Activated T-cell treated with anti-CD3 and anti-CD28 coated beads, Interleukin-2, amount 50 U/mL, for 4 hours (primary cell): Measurements from ENCODE around the gene SNX22. TPM values are rescaled to one million over a fixed set of nuclear protein-coding genes. Genes with fewer than 3 reads are reported as not detected.
A peak's percentile ranks its signal among the peaks of the same experiment; 100 is the strongest.

Experiments
- ATAC-seq, 2 donors: fragments of 200-7000 bp; cut with Tn5 transposase; one replicate each; pipeline ENCODE4 v1.10.0; 2021
- DNase-seq: peaks from one replicate; pipeline ENCODE4 v3.0.0-alpha.2; 2020
- H3K27me3 Mint-ChIP-seq: one replicate; pipeline ENCODE4 v1.8.0; 2021; ENCODE audit warnings: low read depth, mixed read lengths
- H3K36me3 Mint-ChIP-seq: one replicate; pipeline ENCODE4 v1.8.0; 2022; ENCODE audit warnings: mixed read lengths; ENCODE audit not compliant: insufficient read depth
- H3K4me1 Mint-ChIP-seq: one replicate; pipeline ENCODE4 v1.8.0; 2021; ENCODE audit warnings: low read depth, mixed read lengths
- H3K4me3 Mint-ChIP-seq: one replicate; pipeline ENCODE4 v1.8.0; 2021; ENCODE audit warnings: mild to moderate bottlenecking, moderate library complexity, mixed read lengths
- H3K9me3 Mint-ChIP-seq: one replicate; pipeline ENCODE4 v1.8.0; 2021; ENCODE audit warnings: mixed read lengths
- total RNA-seq, 3 donors: library from RNA; stranded (reverse); gene quantifications; one replicate each; pipeline ENCODE4 v1.2.1, GENCODE V29; 2021

Gene SNX22
- total RNA-seq, 3 donors from 2014 or later: 0.26 to 0.35 (median 0.30) TPM

DNA sequence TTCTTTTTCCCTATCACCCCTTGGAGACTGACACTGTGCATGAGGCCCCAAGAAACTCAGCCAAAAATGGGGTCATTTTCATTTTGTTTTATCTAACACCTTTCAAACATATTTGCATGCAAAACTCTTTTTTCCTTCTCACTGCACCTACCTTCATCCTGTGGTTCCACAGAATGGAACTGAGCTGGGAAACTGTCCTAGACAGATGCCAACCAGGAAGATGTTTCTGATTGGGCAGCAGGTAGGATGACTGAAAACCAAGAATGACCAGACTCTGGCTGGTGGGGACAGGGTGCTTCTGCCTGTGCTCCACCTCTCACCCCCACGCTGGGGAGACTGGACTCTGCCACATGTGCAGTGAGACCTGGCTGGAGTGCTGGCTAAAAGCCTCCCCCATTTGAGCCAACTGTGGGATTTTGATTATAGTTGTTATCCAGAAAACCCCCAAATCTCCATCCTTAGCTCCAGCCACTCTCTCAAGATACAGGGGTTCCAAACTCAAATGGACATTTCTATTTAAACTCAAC lies 6.1 kb downstream of the SNX22 start:
- DNase-seq (no peak), ATAC-seq (no peak)
- H3K4me3 Mint-ChIP-seq: no peak overlapping the region
- H3K27me3 Mint-ChIP-seq: peaks cover 4% of the 10 kb centered on the region
- H3K4me1 Mint-ChIP-seq: peaks cover 37% of the 10 kb centered on the region
- peaks cover 46% of the 10 kb centered on the region for H3K36me3 Mint-ChIP-seq
- no peaks in the 10 kb centered on the region for H3K9me3 Mint-ChIP-seq

DNA sequence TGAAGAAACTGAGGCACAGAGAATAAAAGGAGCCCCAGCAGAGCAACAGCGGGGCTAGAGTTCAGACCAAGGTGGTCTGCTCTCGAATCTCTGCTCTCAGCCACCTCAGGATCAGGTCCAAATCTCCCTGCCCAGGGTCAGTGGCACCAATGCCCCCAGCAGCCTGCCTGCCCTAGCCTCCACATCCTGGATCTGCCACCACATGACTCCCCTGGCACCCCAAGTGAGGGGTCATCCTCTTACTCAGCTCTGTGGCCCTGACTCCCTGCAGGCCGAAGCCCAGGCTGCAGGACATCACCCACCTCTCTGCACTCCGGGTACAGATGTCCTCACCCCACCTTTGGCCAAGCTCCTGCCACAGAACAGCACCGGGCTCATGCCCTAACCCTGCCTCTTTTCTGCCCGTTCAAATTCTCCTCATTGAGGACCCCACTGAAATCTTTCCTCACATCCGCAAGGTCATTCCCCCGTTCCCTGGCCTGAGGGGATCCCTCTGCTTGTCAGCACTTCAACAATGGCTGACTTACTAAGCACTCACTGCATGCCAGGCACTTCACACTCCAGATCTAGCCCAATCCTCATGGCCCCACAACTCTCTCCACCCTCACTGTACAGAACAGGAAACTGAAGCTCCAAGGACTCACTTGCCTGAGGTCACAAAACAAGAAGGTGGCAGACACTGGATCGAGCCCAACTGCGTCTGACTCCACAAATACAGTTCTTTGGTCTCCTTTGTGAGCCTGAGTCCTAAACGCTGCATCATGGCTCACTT lies 7.0 kb downstream of the SNX22 start:
- Mint-ChIP-seq H3K36me3 (peaks cover 46% of the 10 kb centered on the region), H3K9me3 (no peaks in the 10 kb centered on the region)

DNA sequence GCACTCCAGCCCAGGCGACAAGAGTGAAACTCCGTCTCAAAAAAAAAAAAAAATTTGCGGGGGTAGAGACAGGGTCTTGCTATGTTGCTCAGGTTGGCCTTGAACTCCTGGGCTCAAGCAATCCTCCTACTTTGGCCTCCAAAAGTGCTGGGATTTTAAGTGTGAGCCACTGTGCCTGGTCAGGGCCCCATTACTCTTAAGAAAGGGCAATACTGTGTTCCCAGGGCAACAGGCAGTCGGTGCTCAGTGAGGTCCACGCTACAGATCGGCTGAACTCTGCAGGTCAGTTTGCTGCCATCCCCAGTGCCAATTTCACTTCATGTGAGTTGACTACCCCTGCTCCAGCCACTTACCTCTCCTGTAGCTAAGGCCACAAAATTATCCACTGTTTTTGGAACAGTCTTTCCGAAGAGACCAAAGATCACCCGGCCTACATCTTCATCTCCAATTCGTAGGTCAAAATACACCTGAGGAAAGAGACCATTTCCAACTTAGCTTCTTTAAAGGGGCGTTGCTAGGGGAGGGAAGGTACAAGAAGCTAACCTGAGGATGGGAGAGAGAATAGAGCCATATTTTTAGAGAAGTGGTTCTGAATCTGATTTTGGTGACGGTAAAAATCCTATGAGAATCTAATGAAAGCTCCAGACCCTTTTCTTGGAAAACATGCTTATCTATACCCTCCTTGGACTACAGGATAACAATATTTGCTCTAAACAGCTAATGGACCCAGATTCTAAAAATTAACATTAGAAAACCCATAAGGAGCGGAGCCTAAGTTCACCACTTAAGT lies 10.4 kb downstream of the SNX22 start:
- ATAC-seq (no peak), DNase-seq (no peak)
- peaks cover 34% of the 10 kb centered on the region for H3K36me3 Mint-ChIP-seq
- peak overlapping the region; percentile 93 for H3K4me3 Mint-ChIP-seq
- no peaks in the 10 kb centered on the region for H3K27me3 Mint-ChIP-seq
- no peaks in the 10 kb centered on the region for H3K9me3 Mint-ChIP-seq
- H3K4me1 Mint-ChIP-seq: peaks cover 45% of the 10 kb centered on the region

More for the DNA sequence above, 7.0 kb downstream of the SNX22 start:
- no peaks in the 10 kb centered on the region for H3K27me3 Mint-ChIP-seq
- DNase-seq (no peak), ATAC-seq (no peak)
- H3K4me3 Mint-ChIP-seq: peak overlapping the region; percentile 14
- H3K4me1 Mint-ChIP-seq: peaks cover 38% of the 10 kb centered on the region

DNA sequence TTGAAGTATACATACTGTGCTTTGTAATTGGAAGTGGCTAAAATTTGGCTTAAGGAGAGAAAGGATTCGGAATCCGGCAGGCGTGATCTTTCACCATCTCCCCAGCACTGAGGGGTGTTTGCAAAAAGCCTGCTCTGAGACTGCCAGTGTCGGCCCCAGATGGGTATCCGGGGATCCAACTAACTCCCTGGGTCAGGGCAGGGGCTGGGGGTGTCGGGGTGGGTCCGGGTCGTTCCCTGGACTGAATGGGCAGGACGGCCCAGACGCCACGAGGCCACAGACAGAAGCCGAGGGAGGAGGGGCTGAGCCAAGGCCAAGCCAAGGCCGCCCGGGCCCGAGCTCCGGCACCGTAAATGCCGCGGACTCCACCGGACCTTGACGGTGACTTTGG lies 10.9 kb downstream of the SNX22 start:
- no peaks in the 10 kb centered on the region for H3K27me3 Mint-ChIP-seq
- H3K9me3 Mint-ChIP-seq: no peaks in the 10 kb centered on the region
- ATAC-seq (peak; percentile 11 to 14), DNase-seq (no peak)
- peak overlapping the region; percentile 93 for H3K4me3 Mint-ChIP-seq
- peaks cover 29% of the 10 kb centered on the region for H3K36me3 Mint-ChIP-seq
- H3K4me1 Mint-ChIP-seq: peaks cover 48% of the 10 kb centered on the region

DNA sequence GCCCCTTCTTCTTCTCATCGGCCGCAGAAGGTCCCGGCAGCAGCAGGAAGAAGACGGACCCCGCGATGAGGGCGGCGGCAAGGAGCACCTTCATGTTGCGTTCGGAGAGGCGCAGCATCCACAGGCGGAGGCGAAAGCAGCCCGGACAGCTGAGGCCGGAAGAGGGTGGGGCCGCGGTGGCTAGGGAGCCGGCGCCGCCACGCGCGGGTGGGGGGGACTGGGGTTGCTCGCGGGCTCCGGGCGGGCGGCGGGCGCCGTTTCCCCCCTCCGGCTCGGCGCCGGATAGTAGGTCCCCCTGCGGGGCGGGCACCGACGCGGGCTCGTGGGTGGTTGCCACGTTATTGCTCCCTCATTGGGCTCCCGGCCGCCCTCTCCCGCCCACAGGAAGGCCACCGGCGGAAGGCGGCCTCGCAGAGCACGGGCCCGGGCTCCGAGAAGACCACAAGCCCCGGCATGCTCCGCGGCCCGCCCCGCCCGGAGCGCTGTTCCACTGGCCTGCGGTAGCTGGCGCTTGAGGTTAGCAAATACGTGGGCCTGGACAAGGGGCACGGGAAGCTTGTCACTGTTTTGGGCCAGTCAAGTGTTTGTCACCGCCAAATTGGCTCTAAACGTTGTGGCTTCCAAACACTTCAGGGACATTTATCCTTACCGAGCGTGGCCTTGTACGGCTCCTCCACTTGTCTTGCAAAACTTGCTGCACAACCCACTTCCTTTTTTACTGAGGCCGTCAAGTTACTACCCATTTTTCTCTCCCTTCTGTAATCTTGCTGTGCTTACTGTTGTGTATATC lies 11.5 kb downstream of the SNX22 start, which contains the start of gene PPIB:
TSS of gene PPIB (minus strand) at position 154 of the 790 bp plus-strand sequence. CDS start at position 118, 36 bp downstream.
- H3K4me1 Mint-ChIP-seq: peaks cover 45% of the 10 kb centered on the region
- H3K4me3 Mint-ChIP-seq: peak within 1 kb of the TSS; percentile 93
- peak; percentile 95 for DNase-seq
- H3K36me3 Mint-ChIP-seq: peaks cover 24% of the 10 kb centered on the region
- ATAC-seq: peak; percentile 95
- no peaks in the 10 kb centered on the region for H3K9me3 Mint-ChIP-seq
- H3K27me3 Mint-ChIP-seq: no peaks in the 10 kb centered on the region

DNA sequence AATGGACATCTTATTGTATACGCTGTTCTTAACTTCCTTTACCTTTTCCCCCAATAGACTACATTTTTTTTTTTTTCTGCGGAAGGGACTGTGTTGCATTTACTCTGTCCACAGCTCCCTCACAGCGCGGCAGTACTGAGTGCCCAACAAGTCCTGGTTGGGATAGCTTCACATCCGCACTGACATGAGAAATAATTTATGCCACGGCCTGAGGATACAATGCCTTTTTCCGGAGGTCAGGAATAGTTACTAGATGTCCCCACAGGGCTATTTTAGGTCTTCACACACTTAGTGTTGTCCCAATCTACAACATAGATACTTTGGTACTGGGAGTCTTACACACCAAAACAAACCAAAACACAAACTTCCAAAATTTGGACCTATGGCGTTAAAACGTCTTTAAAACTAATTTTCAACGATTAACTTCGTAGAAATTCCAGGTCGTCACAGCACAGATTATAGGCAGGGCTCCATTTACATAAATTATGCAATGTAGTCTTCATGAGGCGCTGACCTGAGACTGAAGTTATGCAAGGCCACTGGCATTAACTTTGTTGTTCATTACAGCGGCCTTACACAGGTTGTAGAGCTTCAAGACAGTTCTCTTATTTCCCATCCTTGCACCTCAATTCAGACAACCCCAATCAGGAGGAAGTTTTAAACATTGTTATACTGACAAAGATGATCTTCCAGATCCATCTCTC lies 12.3 kb downstream of the SNX22 start:
- Mint-ChIP-seq H3K27me3 (no peaks in the 10 kb centered on the region), H3K9me3 (no peaks in the 10 kb centered on the region), H3K36me3 (peaks cover 19% of the 10 kb centered on the region), H3K4me1 (peaks cover 37% of the 10 kb centered on the region), H3K4me3 (peak overlapping the region; percentile 81)
- DNase-seq: no peak
- ATAC-seq: no peak

DNA sequence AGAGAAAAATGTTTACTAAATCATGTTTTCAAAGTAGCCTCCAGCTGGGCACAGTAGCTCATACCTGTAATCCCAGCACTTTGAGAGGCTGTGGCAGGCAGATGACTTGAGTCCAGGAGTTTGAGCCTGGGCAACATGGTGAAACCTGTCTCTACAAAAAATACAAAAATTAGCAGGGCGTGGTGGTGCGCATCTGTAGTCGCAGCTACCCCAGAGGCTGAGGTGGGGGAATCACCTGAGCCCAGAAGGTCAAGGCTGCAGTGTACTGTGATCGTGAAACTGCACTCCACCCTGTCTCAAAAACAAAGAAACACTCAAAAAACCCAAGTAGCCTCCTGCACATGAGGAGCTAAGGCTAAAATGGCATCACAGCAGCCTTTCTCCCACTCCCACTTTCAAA lies 12.9 kb downstream of the SNX22 start:
- H3K4me3 Mint-ChIP-seq: no peak overlapping the region
- H3K36me3 Mint-ChIP-seq: peaks cover 16% of the 10 kb centered on the region
- ATAC-seq: no peak
- H3K4me1 Mint-ChIP-seq: peaks cover 34% of the 10 kb centered on the region
- no peaks in the 10 kb centered on the region for H3K27me3 Mint-ChIP-seq
- no peak for DNase-seq
- H3K9me3 Mint-ChIP-seq: no peaks in the 10 kb centered on the region

DNA sequence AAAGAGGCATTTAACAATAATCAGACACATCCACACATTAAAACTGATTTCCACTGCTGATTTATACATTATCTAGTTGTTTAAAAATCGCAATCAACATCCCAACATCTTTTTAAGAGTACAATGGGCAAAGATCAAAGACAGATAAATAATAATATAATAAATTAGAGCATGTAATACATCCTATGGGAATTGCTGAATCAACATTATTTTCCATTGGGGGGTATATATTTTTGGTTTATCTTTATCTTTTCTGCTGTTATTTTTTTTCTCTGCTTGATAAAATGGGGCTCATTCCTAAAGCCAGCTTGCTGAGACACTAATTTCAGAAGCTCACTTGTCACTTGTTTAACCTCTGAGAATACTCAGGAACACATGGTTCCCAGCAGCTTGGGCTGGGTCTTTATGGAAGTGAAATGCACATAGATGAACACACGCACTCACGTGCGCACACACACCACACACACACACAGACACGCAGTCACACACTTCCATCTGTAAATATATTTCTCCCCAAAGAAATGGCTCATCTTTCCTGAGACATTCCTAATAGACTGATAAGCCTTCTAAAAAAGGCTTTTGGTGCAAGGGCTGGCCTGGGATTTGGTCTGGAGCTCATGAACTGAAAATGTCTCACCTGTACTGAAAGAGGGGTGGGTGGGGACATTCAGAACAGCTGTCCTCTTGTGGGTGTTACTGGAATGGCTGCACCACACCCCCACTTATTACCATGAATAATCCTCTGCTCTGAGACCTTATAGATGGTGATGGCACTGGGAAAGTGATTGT lies 14.8 kb downstream of the SNX22 start:
- peaks cover 24% of the 10 kb centered on the region for H3K4me1 Mint-ChIP-seq
- H3K27me3 Mint-ChIP-seq: no peaks in the 10 kb centered on the region
- DNase-seq (no peak), ATAC-seq (no peak)
- peaks cover 15% of the 10 kb centered on the region for H3K36me3 Mint-ChIP-seq
- H3K4me3 Mint-ChIP-seq: no peak overlapping the region
- H3K9me3 Mint-ChIP-seq: no peaks in the 10 kb centered on the region

DNA sequence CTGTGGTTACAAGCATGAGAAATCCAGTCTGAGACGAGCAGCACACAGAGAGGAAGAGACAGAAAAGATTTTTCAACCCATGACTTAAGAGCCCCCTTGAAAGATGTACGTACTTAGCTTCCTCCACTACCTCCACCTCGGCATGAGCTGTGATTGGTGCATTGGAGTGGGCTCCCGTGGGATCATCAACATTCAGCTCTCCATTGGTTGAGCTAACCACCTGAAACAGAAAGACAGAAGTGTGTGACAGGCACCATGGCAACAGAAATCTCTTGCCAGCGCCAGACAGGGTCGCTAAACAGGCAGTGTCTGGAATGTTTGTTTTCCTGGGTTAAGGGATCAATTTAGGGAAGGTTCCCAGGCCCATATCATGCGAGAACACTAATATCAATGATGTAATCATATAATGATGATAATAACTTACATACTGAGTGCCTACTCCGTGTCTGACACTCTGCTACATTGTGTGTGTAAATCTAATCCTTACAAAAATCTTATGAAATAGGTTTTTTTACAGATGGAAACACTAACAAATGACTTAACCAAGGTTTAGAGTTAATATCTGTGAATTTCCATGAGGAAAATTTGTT lies 28.8 kb downstream of the SNX22 start:
- Mint-ChIP-seq H3K36me3 (peaks cover 26% of the 10 kb centered on the region), H3K4me3 (no peak overlapping the region), H3K4me1 (no peaks in the 10 kb centered on the region), H3K27me3 (no peaks in the 10 kb centered on the region), H3K9me3 (no peaks in the 10 kb centered on the region)
- no peak for DNase-seq
- no peak for ATAC-seq

DNA sequence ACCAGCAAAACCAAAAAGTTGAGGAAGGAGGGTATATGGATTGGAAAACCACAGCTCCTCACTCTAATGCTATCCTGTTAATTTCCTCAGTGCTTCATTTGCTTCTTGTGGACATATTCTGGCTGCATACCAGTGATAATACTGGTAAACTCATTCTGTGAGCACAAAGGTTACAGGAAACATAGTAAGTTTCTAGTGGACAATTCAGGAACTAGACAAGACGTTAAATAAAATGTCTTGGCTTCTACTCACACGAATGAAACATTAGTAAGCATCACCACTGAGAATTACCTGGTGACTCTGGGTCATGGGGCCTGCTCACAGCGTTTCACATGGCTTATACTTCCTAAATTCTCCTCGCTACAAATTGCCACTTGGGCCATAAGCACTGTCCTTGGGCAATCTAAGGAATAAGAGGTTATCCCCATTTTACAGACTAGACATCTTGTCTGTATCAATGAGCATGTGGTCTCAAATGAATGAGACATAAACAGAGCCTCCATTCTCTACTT lies 31.4 kb downstream of the SNX22 start:
- Mint-ChIP-seq H3K4me3 (no peak overlapping the region), H3K36me3 (peaks cover 23% of the 10 kb centered on the region), H3K4me1 (peaks cover 5% of the 10 kb centered on the region), H3K27me3 (no peaks in the 10 kb centered on the region), H3K9me3 (no peaks in the 10 kb centered on the region)
- ATAC-seq (no peak), DNase-seq (no peak)

DNA sequence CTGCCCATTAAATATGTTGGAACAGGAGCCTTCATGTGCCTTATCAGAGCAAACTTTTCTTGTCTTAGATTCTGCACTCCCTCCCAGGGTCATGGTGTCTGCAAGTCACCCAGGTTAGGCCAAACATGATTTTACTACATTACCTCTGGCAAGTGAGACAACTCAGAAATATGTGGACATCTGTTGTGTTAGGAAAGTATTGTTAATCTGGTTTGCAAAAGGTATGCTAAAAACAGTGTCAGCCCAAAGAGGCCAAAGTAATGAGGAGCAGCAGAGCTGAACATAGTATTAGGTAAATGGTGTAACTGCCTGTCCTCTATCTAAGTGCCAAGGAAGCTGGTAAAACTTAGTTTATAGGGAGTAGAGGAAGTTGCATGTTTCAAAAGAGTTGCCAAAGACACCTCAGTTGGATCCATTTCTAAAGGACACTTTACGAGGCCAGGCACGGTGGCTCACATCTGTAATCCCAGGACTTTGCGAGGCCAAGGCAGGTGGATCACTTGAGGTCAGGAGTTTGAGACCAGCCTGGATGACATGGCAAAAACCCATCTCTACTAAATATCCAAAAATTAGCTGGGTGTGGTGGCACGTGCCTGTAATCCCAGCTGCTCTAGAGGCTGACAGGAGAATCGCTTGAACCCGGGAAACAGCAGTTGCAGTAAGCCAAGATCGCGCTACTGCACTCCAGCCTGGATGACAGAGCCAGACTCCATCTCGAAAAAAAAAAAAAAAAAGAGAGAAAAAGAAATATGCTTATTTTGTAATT lies 33.8 kb downstream of the SNX22 start:
- ATAC-seq: no peak
- no peak for DNase-seq
- Mint-ChIP-seq H3K4me1 (peaks cover 11% of the 10 kb centered on the region), H3K36me3 (peaks cover 21% of the 10 kb centered on the region), H3K27me3 (no peaks in the 10 kb centered on the region), H3K4me3 (no peak overlapping the region), H3K9me3 (no peaks in the 10 kb centered on the region)
